GM12874 (cell line): ENCODE results near the gene ATG16L1.

Experiments used
- CTCF ChIP-seq: IDR thresholded peaks from 2 replicates; pipeline ENCODE4 v1.5.1; 2011; ENCODE audit warnings: low read depth, mild to moderate bottlenecking, control low read depth, low read length, moderate library complexity; ENCODE audit not compliant: insufficient read depth

Gene ATG16L1

GRCh38 chr2:233290051-233290845 lies 38.8 kb downstream of the ATG16L1 start:
- TF ChIP-seq CTCF, result no peak

GRCh38 chr2:233295891-233296290 lies 44.4 kb downstream of the ATG16L1 start:
- no peak for TF ChIP-seq CTCF

GRCh38 chr2:233297076-233297475 lies 45.6 kb downstream of the ATG16L1 start:
- TF ChIP-seq CTCF, result no peak

GRCh38 chr2:233300401-233300800 lies 48.9 kb downstream of the ATG16L1 start:
- no peak for TF ChIP-seq CTCF

- TF ChIP-seq CTCF, result no peak
Observed at GRCh38 chr2:233301248-233301647, 49.8 kb downstream of the ATG16L1 start.

- TF ChIP-seq CTCF, result no peak
Observed at GRCh38 chr2:233301811-233302210, 50.3 kb downstream of the ATG16L1 start.

GRCh38 chr2:233303252-233303651 lies 51.8 kb downstream of the ATG16L1 start:
- no peak for TF ChIP-seq CTCF
